ENCODE data around the gene HRK. TPM values are rescaled to one million over a fixed set of nuclear protein-coding genes. Genes with fewer than 3 reads are reported as not detected.

HRK gene
- total RNA-seq, 1 experiment from 2014 or later, result 3.5 TPM

DNA sequence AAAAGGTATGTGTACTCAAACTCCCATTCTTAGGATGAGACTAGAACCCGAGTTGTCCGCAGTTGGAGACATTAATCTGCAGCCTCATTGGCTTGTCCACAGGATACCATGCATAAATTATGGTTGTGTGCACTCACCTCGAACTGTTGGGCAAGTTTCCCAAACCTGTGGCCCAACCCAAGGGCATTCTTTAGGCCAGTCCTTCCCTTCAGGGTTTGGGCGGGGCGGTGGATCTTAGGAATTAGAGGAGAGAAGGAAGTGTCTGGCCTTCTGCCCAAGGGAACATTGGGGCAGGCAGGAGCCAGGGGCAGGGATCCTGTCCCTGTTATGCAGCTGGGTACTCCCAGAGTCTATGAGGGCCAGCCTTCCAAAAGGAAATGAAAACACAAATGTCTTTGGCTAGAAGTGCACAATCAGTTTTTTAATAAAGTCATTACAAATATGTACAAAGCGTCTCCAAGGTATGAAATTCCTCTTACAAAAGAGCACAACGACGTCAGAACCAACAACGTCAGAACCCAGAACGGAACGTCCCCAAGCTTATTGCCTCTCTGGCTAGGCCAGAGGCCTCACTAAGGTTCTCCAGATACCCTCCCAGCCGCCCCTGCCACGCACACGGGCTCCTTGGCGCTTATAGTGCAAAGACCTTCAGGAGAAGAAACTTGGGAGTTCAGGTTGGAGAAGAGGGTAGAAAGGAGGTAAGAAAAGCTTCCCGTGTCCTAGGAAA, 25.3 kb downstream of the HRK start:
- H3K27ac Mint-ChIP-seq, result no peak overlapping the region
- no peaks in the 10 kb centered on the region for H3K27me3 Mint-ChIP-seq (ENCODE audit: low read depth)
- DNase-seq (ENCODE audit: low spot score) (no peak), ATAC-seq (no peak)
- H3K4me1 Mint-ChIP-seq, result peaks cover 10% of the 10 kb centered on the region
- H3K4me3 Mint-ChIP-seq, result no peak overlapping the region
- no peaks in the 10 kb centered on the region for H3K36me3 Mint-ChIP-seq
- CTCF ChIA-PET, result interaction anchor here (3.1 kb wide), 1 partner anchor 7 kb away, joined by 18 read pairs; no protein-coding TSS in a partner anchor
- POLR2A ChIA-PET, result no interaction called here
- H3K9me3 Mint-ChIP-seq, result no peaks in the 10 kb centered on the region
- TF ChIP-seq, protein P1, sequence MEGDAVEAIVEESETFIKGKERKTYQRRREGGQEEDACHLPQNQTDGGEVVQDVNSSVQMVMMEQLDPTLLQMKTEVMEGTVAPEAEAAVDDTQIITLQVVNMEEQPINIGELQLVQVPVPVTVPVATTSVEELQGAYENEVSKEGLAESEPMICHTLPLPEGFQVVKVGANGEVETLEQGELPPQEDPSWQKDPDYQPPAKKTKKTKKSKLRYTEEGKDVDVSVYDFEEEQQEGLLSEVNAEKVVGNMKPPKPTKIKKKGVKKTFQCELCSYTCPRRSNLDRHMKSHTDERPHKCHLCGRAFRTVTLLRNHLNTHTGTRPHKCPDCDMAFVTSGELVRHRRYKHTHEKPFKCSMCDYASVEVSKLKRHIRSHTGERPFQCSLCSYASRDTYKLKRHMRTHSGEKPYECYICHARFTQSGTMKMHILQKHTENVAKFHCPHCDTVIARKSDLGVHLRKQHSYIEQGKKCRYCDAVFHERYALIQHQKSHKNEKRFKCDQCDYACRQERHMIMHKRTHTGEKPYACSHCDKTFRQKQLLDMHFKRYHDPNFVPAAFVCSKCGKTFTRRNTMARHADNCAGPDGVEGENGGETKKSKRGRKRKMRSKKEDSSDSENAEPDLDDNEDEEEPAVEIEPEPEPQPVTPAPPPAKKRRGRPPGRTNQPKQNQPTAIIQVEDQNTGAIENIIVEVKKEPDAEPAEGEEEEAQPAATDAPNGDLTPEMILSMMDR (IDR thresholded peaks at IDR 0.05), result no peak
- no peak for TF ChIP-seq TEAD4 (CRISPR knock-in tag; IDR thresholded peaks at IDR 0.05)
- no peak for TF ChIP-seq SOX15 (CRISPR knock-in tag; IDR thresholded peaks at IDR 0.05)
- TF ChIP-seq IRF2 (CRISPR knock-in tag; IDR thresholded peaks at IDR 0.05; ENCODE audit: borderline replicate concordance, low read depth), result no peak
- no peak for TF ChIP-seq ZNF138 (CRISPR knock-in tag; conservative IDR thresholded peaks at IDR 0.05)
- TF ChIP-seq, protein P2, sequence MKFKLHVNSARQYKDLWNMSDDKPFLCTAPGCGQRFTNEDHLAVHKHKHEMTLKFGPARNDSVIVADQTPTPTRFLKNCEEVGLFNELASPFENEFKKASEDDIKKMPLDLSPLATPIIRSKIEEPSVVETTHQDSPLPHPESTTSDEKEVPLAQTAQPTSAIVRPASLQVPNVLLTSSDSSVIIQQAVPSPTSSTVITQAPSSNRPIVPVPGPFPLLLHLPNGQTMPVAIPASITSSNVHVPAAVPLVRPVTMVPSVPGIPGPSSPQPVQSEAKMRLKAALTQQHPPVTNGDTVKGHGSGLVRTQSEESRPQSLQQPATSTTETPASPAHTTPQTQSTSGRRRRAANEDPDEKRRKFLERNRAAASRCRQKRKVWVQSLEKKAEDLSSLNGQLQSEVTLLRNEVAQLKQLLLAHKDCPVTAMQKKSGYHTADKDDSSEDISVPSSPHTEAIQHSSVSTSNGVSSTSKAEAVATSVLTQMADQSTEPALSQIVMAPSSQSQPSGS (CRISPR knock-in tag; IDR thresholded peaks at IDR 0.05; ENCODE audit: borderline replicate concordance, low read depth), result no peak
- no peak for TF ChIP-seq NR1H2 (CRISPR knock-in tag; IDR thresholded peaks at IDR 0.05)
- no peak for TF ChIP-seq OVOL2 (CRISPR knock-in tag; IDR thresholded peaks at IDR 0.05; ENCODE audit: borderline replicate concordance)
- TF ChIP-seq, protein P3, sequence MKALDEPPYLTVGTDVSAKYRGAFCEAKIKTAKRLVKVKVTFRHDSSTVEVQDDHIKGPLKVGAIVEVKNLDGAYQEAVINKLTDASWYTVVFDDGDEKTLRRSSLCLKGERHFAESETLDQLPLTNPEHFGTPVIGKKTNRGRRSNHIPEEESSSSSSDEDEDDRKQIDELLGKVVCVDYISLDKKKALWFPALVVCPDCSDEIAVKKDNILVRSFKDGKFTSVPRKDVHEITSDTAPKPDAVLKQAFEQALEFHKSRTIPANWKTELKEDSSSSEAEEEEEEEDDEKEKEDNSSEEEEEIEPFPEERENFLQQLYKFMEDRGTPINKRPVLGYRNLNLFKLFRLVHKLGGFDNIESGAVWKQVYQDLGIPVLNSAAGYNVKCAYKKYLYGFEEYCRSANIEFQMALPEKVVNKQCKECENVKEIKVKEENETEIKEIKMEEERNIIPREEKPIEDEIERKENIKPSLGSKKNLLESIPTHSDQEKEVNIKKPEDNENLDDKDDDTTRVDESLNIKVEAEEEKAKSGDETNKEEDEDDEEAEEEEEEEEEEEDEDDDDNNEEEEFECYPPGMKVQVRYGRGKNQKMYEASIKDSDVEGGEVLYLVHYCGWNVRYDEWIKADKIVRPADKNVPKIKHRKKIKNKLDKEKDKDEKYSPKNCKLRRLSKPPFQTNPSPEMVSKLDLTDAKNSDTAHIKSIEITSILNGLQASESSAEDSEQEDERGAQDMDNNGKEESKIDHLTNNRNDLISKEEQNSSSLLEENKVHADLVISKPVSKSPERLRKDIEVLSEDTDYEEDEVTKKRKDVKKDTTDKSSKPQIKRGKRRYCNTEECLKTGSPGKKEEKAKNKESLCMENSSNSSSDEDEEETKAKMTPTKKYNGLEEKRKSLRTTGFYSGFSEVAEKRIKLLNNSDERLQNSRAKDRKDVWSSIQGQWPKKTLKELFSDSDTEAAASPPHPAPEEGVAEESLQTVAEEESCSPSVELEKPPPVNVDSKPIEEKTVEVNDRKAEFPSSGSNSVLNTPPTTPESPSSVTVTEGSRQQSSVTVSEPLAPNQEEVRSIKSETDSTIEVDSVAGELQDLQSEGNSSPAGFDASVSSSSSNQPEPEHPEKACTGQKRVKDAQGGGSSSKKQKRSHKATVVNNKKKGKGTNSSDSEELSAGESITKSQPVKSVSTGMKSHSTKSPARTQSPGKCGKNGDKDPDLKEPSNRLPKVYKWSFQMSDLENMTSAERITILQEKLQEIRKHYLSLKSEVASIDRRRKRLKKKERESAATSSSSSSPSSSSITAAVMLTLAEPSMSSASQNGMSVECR (CRISPR knock-in tag; IDR thresholded peaks at IDR 0.05; ENCODE audit: borderline replicate concordance), result no peak
- TF ChIP-seq HMGA2 (CRISPR knock-in tag; IDR thresholded peaks at IDR 0.05), result no peak
- TF ChIP-seq TEAD1 (CRISPR knock-in tag; IDR thresholded peaks at IDR 0.05), result no peak

DNA sequence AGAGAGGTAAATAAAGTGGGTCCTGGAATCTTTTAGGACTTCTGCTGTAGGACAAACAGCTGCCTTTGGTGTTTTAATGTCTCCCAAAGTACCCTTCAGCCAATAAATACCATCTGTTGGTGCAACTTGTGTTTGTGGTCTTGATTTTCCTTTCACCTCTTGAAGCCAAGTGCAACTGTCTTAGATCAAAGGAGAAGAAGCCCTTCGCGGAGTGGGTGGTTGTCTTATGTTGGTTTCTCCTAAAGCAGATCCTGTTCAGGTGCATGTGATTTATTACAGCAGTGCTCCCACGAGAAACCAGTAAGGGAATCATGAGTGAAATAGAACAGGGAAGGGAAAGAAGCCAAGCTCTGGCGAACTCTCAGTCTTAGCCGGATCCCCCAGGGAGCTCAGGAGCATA, 27.7 kb downstream of the HRK start:
- ATAC-seq, result no peak
- Mint-ChIP-seq H3K4me3 (no peak overlapping the region), H3K27me3 (ENCODE audit: low read depth) (no peaks in the 10 kb centered on the region), H3K9me3 (no peaks in the 10 kb centered on the region), H3K4me1 (peaks cover under 1% of the 10 kb centered on the region), H3K27ac (no peak overlapping the region), H3K36me3 (0 out of 2 replicates have a peak, but pooled peaks cover under 1% of the 10 kb centered on the region)
- no peak for DNase-seq (ENCODE audit: low spot score)
- CTCF ChIA-PET, result interaction anchor here (3.1 kb wide), 1 partner anchor 10 kb away, joined by 18 read pairs; no protein-coding TSS in a partner anchor
- POLR2A ChIA-PET, result no interaction called here
- TF ChIP-seq JUN (CRISPR knock-in tag; IDR thresholded peaks at IDR 0.05) (no peak), GTF2I (CRISPR knock-in tag; conservative IDR thresholded peaks at IDR 0.05) (no peak), CREM (CRISPR knock-in tag; IDR thresholded peaks at IDR 0.05) (no peak), ZNF423 (CRISPR knock-in tag; IDR thresholded peaks at IDR 0.05) (no peak), ETV6 (CRISPR knock-in tag; IDR thresholded peaks at IDR 0.05) (no peak)
- TF ChIP-seq, protein P4, sequence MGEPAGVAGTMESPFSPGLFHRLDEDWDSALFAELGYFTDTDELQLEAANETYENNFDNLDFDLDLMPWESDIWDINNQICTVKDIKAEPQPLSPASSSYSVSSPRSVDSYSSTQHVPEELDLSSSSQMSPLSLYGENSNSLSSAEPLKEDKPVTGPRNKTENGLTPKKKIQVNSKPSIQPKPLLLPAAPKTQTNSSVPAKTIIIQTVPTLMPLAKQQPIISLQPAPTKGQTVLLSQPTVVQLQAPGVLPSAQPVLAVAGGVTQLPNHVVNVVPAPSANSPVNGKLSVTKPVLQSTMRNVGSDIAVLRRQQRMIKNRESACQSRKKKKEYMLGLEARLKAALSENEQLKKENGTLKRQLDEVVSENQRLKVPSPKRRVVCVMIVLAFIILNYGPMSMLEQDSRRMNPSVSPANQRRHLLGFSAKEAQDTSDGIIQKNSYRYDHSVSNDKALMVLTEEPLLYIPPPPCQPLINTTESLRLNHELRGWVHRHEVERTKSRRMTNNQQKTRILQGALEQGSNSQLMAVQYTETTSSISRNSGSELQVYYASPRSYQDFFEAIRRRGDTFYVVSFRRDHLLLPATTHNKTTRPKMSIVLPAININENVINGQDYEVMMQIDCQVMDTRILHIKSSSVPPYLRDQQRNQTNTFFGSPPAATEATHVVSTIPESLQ (CRISPR knock-in tag; IDR thresholded peaks at IDR 0.05), result no peak
- TF ChIP-seq, protein P5, sequence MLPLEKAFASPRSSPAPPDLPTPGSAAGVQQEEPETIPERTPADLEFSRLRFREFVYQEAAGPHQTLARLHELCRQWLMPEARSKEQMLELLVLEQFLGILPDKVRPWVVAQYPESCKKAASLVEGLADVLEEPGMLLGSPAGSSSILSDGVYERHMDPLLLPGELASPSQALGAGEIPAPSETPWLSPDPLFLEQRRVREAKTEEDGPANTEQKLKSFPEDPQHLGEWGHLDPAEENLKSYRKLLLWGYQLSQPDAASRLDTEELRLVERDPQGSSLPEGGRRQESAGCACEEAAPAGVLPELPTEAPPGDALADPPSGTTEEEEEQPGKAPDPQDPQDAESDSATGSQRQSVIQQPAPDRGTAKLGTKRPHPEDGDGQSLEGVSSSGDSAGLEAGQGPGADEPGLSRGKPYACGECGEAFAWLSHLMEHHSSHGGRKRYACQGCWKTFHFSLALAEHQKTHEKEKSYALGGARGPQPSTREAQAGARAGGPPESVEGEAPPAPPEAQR (CRISPR knock-in tag; IDR thresholded peaks at IDR 0.05), result no peak
- TF ChIP-seq, protein P6, sequence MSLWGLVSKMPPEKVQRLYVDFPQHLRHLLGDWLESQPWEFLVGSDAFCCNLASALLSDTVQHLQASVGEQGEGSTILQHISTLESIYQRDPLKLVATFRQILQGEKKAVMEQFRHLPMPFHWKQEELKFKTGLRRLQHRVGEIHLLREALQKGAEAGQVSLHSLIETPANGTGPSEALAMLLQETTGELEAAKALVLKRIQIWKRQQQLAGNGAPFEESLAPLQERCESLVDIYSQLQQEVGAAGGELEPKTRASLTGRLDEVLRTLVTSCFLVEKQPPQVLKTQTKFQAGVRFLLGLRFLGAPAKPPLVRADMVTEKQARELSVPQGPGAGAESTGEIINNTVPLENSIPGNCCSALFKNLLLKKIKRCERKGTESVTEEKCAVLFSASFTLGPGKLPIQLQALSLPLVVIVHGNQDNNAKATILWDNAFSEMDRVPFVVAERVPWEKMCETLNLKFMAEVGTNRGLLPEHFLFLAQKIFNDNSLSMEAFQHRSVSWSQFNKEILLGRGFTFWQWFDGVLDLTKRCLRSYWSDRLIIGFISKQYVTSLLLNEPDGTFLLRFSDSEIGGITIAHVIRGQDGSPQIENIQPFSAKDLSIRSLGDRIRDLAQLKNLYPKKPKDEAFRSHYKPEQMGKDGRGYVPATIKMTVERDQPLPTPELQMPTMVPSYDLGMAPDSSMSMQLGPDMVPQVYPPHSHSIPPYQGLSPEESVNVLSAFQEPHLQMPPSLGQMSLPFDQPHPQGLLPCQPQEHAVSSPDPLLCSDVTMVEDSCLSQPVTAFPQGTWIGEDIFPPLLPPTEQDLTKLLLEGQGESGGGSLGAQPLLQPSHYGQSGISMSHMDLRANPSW (CRISPR knock-in tag; conservative IDR thresholded peaks at IDR 0.05; ENCODE audit: low read depth), result no peak
- TF ChIP-seq, protein P7, sequence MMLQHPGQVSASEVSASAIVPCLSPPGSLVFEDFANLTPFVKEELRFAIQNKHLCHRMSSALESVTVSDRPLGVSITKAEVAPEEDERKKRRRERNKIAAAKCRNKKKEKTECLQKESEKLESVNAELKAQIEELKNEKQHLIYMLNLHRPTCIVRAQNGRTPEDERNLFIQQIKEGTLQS (CRISPR knock-in tag; conservative IDR thresholded peaks at IDR 0.05), result no peak
